NOMO-1 treated with dmso at 0.1 percent for 144 hours (cell line): Measurements from ENCODE around the gene NRXN3.
"Not testable (repeated sequence)": the region's sequence is repeated elsewhere in the genome, so short reads cannot be mapped to it uniquely, and the experiment has no call there.

Source experiments
- DNase-seq: peaks from one replicate; lab custom pipeline; 2025; ENCODE audit not compliant: unreplicated experiment; lab: John Stamatoyannopoulos, UW

Gene NRXN3

GRCh38 chr14:79740066-79740601, 1570.0 kb downstream of the NRXN3 start:
- DNase-seq, result no peak

- no peak for DNase-seq
Observed at GRCh38 chr14:79742142-79742541, 1572.0 kb downstream of the NRXN3 start.

GRCh38 chr14:79745046-79745445, 1574.9 kb downstream of the NRXN3 start:
- no peak for DNase-seq

- no peak for DNase-seq
Observed at GRCh38 chr14:79749065-79749464, 1578.9 kb downstream of the NRXN3 start.

- DNase-seq, result no peak
Observed at GRCh38 chr14:79758985-79759384, 1588.8 kb downstream of the NRXN3 start.

GRCh38 chr14:79764323-79764722, 1594.2 kb downstream of the NRXN3 start:
- no peak for DNase-seq

GRCh38 chr14:79766511-79766910, 1596.3 kb downstream of the NRXN3 start:
- no peak for DNase-seq

- DNase-seq, result no peak
Observed at GRCh38 chr14:79767251-79767650, 1597.1 kb downstream of the NRXN3 start.

- not testable (repeated sequence) for DNase-seq
Observed at GRCh38 chr14:79767721-79768120, 1597.5 kb downstream of the NRXN3 start.

- no peak for DNase-seq
Observed at GRCh38 chr14:79781882-79782281, 1611.7 kb downstream of the NRXN3 start.

- DNase-seq, result no peak
Observed at GRCh38 chr14:79783041-79783440, 1612.9 kb downstream of the NRXN3 start.

GRCh38 chr14:79786522-79786921, 1616.3 kb downstream of the NRXN3 start:
- no peak for DNase-seq

- no peak for DNase-seq
Observed at GRCh38 chr14:79788346-79788745, 1618.2 kb downstream of the NRXN3 start.

GRCh38 chr14:79791055-79791732, 1621.0 kb downstream of the NRXN3 start:
- no peak for DNase-seq

- no peak for DNase-seq
Observed at GRCh38 chr14:79802093-79802492, 1631.9 kb downstream of the NRXN3 start.

- DNase-seq, result no peak
Observed at GRCh38 chr14:79805636-79806035, 1635.5 kb downstream of the NRXN3 start.

GRCh38 chr14:79809849-79810612, 1639.9 kb downstream of the NRXN3 start:
- no peak for DNase-seq

- no peak for DNase-seq
Observed at GRCh38 chr14:79820866-79821535, 1650.8 kb downstream of the NRXN3 start.

- no peak for DNase-seq
Observed at GRCh38 chr14:79822034-79822433, 1651.9 kb downstream of the NRXN3 start.

GRCh38 chr14:79825046-79825521, 1654.9 kb downstream of the NRXN3 start:
- DNase-seq, result no peak

GRCh38 chr14:79826362-79826761, 1656.2 kb downstream of the NRXN3 start:
- DNase-seq, result no peak
